SU-DHL-6 (cell line): Measurements from ENCODE around the gene LRRC1.

Experiments used
- H2AFZ ChIP-seq: fragments of 200-600 bp; sonication (generic); 2 replicates; pipeline ENCODE4 v1.6.1; 2014; ENCODE audit warnings: low read depth, mild to moderate bottlenecking, moderate library complexity, mixed read lengths, antibody characterized with exemption, low read length; ENCODE audit not compliant: severe bottlenecking
- H3F3A ChIP-seq: fragments of 200-600 bp; shearing (Covaris generic); 2 replicates; pipeline ENCODE4 v1.6.0; 2016; ENCODE audit warnings: antibody characterized with exemption, mild to moderate bottlenecking; ENCODE audit not compliant: insufficient read depth
- H3K27ac ChIP-seq: fragments of 200-600 bp; sonication (generic); 2 replicates; pipeline ENCODE4 v1.5.1; 2016; ENCODE audit warnings: low read depth, mild to moderate bottlenecking, low read length, moderate library complexity, mixed read lengths
- H3K27me3 ChIP-seq: fragments of 200-600 bp; sonication (generic), shearing (Covaris generic); 2 replicates; pipeline ENCODE4 v1.6.0; 2014; ENCODE audit warnings: mild to moderate bottlenecking, low read length
- H3K36me3 ChIP-seq: fragments of 200-600 bp; sonication (generic); 2 replicates; pipeline ENCODE4 v1.6.1; 2014; ENCODE audit warnings: mild to moderate bottlenecking, low read length, mixed read lengths
- H3K4me2 ChIP-seq: fragments of 300-600, 200-600 bp; shearing (Covaris generic), sonication (generic); 2 replicates; pipeline ENCODE4 v1.6.0; 2014; ENCODE audit warnings: low read length, low read depth, mild to moderate bottlenecking; ENCODE audit not compliant: poor library complexity, severe bottlenecking
- H3K4me3 ChIP-seq: fragments of 200-600 bp; sonication (generic); 2 replicates; pipeline ENCODE4 v1.5.1; 2014; ENCODE audit warnings: antibody characterized with exemption, low read length, mild to moderate bottlenecking, mixed read lengths; ENCODE audit not compliant: insufficient read depth, poor library complexity, severe bottlenecking
- H3K79me2 ChIP-seq: fragments of 200-600 bp; sonication (generic); 2 replicates; pipeline ENCODE4 v1.6.1; 2014; ENCODE audit warnings: mild to moderate bottlenecking, low read length, moderate library complexity; ENCODE audit not compliant: insufficient read depth
- H3K9ac ChIP-seq: fragments of 200-600 bp; sonication (generic); 2 replicates; pipeline ENCODE4 v1.7.0; 2014; ENCODE audit warnings: mild to moderate bottlenecking, low read length
- H3K9me2 ChIP-seq: fragments of 200-600 bp; sonication (generic); replicated peaks from 2 replicates; pipeline ENCODE4 v1.6.1; 2014; ENCODE audit warnings: low read length; ENCODE audit not compliant: insufficient read depth
- H3K9me3 ChIP-seq: fragments of 200-600 bp; sonication (generic); 2 replicates; pipeline ENCODE4 v1.6.1; 2014; ENCODE audit warnings: low read length, mixed read lengths; ENCODE audit not compliant: insufficient read depth
- H4K20me1 ChIP-seq: fragments of 200-600 bp; sonication (generic); 2 replicates; pipeline ENCODE4 v1.6.1; 2014; ENCODE audit warnings: low read depth, mild to moderate bottlenecking, antibody characterized with exemption, low read length, moderate library complexity, mixed read lengths
- CTCF ChIP-seq: fragments of 200-600 bp; sonication (generic); IDR thresholded peaks from one replicate; pipeline ENCODE4 v1.5.1; 2017; ENCODE audit warnings: antibody characterized with exemption, mild to moderate bottlenecking, low read length, moderate library complexity; ENCODE audit not compliant: insufficient read depth, poor library complexity, severe bottlenecking
- EZH2phosphoT487 ChIP-seq: fragments of 200-600 bp; sonication (generic), shearing (Covaris generic); conservative IDR thresholded peaks from 2 replicates; pipeline ENCODE4 v1.6.1; 2018; ENCODE audit warnings: mild to moderate bottlenecking, antibody characterized with exemption, low read length, moderate library complexity, mixed read lengths

Gene LRRC1

GRCh38 chr6:53808302-53808881, 13.6 kb downstream of the LRRC1 start:
- Histone ChIP-seq H3K4me3 (no peak overlapping the region), H3K27ac (no peak overlapping the region), H3K4me2 (no peak overlapping the region), H3K79me2 (no peaks in the 10 kb centered on the region; the same call in 1 of the 2 replicates), H3F3A (0 out of 2 replicates have a peak, but pooled peaks cover under 1% of the 10 kb centered on the region), H2AFZ (no peak overlapping the region), H3K36me3 (no peaks in the 10 kb centered on the region), H3K27me3 (no peaks in the 10 kb centered on the region), H3K9me2 (no peaks in the 10 kb centered on the region), H3K9ac (no peak overlapping the region), H4K20me1 (peaks cover 9% of the 10 kb centered on the region), H3K9me3 (no peaks in the 10 kb centered on the region)
- TF ChIP-seq EZH2phosphoT487 (no peak), CTCF (no peak)

GRCh38 chr6:53809691-53810090, 14.9 kb downstream of the LRRC1 start:
- Histone ChIP-seq H2AFZ (no peak overlapping the region), H3K27me3 (no peaks in the 10 kb centered on the region), H3K9ac (no peak overlapping the region), H3F3A (peaks cover 7% of the 10 kb centered on the region), H3K4me2 (no peak overlapping the region), H3K27ac (no peak overlapping the region), H3K9me3 (no peaks in the 10 kb centered on the region), H3K79me2 (no peaks in the 10 kb centered on the region), H4K20me1 (peaks cover 14% of the 10 kb centered on the region), H3K36me3 (no peaks in the 10 kb centered on the region), H3K9me2 (no peaks in the 10 kb centered on the region), H3K4me3 (no peak overlapping the region)
- TF ChIP-seq EZH2phosphoT487 (no peak), CTCF (no peak)

- no peak overlapping the region for H3K9ac ChIP-seq
- H3K79me2 ChIP-seq = peaks cover 7% of the 10 kb centered on the region; the same call in 1 of the 2 replicates
- no peak overlapping the region for H3K4me3 ChIP-seq
- no peaks in the 10 kb centered on the region for H3K9me2 ChIP-seq
- H4K20me1 ChIP-seq = peaks cover 10% of the 10 kb centered on the region
- no peaks in the 10 kb centered on the region for H3K9me3 ChIP-seq
- H3K4me2 ChIP-seq = no peak overlapping the region
- H2AFZ ChIP-seq = no peak overlapping the region
- no peak overlapping the region for H3K27ac ChIP-seq
- TF ChIP-seq CTCF (no peak), EZH2phosphoT487 (no peak)
- no peaks in the 10 kb centered on the region for H3K36me3 ChIP-seq
- no peaks in the 10 kb centered on the region for H3K27me3 ChIP-seq
- H3F3A ChIP-seq = peaks cover 7% of the 10 kb centered on the region
Observed at GRCh38 chr6:53811082-53811481, 16.3 kb downstream of the LRRC1 start.
